GM21576 (cell line): ENCODE data around the gene KIAA0825.

Experiments
- ATAC-seq: cut with Tn5 transposase; IDR thresholded peaks from one replicate; pipeline ENCODE4 v1.9.1; 2021; ENCODE audit warnings: mild to moderate bottlenecking, moderate library complexity; ENCODE audit not compliant: unreplicated experiment

Gene KIAA0825

DNA sequence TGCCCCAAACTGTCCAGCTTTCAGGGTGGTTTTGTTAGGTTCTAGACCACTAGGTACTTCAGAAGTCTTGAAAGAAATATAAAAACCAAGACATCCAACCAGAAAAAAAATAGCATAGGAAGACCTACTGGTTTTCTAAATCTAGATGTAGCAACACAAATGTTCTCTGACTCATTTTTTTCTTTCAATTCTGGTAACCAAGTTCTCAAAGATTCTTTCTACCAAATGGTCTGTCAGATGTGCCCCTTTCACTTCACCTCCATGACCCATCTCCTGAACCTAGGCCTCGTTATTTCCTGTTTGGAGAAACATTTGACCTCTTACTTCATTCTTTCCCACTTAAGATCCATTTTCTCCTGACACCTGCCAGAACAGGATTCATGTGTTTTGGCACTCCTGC lies 355.3 kb downstream of the KIAA0825 start:
- ATAC-seq = no peak

DNA sequence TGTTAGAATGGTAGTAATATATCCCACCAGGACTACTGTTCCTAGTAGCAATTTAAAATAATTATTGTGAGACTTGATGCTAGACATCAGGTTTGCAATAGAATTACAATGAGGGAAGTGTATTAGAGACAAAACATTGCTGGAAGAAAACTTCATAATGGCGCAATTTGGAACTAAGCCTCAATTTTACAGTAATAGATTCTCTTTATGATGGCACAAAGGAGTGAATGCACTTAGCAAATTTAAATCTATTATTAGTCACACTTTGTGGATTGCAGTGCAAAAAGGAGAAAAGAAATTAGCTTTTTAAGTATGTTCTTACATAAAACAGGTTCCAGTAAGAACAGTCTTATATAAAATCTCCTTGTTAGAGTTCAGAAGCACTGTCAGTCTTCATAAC lies 358.3 kb downstream of the KIAA0825 start:
- no peak for ATAC-seq

DNA sequence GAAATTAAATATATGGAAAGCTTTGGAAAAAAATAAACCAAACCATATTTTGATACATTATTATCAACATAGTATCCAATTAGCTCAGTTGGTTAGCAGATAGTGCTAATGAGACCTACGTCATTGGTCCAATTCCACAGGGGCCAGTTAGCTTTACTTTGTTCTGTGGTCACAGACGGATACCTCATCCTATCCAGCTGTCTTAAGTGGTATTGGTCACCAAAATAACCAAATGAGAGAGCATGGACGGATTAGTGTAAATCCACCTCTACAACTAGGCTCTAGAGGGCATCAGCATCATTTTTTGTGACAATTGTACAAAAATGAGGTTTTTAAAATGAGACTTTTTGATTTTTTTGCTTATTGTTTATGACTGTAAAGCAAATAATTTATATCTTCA lies 364.2 kb downstream of the KIAA0825 start:
- ATAC-seq = no peak

DNA sequence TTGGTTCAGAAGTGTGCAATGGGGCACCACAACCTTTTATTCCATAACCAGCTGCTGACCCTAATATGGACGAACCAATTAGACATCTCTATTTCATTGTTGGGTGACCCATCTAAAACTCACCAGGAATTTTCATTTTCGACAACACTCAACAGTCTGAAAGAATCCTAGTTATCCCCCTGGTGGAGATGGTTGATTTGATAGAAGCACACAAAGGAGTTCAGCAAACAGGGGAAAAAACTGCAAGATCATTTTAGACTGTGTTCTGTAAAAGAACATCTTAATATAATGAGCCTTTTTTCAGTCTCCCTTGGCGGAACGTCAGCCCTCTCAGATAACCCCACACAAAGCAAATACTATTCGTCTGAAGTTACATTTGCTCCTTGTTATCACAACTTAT lies 367.4 kb downstream of the KIAA0825 start:
- no peak for ATAC-seq

DNA sequence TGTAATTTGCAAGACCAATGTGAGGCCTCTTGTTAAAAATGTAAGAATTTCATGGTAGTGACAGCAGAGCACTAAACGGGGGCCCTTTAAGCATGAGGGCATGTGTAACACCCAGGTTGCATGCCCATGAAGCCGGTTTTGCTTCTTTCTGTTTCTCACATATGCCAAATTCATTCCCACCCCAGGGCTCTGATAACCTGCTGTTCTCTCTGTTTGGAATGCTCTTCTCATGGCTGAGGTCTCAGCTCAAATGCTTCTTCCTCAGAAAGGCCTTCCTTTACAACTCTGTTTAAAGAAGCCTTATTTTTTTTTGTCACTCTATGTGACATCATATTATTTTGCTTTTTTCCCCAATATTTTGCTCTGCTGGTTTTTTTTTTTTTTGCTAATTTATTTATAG lies 369.0 kb downstream of the KIAA0825 start:
- no peak for ATAC-seq

DNA sequence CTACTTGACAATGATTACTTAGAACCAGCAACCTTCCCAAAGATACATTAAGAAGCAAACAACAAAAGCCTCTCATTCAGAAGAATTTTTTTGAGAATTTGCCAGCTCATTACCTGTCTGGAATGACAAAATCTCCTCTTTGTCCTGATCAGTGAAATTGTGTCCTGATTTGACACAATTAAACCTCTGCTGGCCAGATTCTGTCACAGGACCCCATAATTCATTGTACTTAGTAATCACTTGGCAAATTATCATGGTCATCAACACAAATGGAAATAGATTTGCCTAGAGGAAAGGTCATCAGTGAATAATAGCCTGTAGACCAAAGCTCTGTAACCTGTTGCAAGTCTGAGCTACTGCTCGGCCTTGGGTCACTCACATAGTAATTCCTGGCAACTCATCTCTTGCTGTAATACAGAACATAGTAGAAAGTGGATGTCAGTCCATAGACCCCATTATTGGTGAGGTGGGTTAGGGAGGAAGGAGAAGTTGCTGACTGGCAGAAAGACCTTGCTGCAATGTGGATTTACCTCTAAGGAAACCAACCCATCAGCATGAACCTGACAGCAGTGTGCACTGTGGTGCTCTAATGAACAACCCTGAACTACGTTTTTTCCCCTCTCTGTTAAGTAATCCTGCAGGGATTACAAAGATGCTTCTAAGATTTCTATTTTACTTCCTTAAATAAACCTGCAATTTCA lies 370.1 kb downstream of the KIAA0825 start:
- no peak for ATAC-seq

DNA sequence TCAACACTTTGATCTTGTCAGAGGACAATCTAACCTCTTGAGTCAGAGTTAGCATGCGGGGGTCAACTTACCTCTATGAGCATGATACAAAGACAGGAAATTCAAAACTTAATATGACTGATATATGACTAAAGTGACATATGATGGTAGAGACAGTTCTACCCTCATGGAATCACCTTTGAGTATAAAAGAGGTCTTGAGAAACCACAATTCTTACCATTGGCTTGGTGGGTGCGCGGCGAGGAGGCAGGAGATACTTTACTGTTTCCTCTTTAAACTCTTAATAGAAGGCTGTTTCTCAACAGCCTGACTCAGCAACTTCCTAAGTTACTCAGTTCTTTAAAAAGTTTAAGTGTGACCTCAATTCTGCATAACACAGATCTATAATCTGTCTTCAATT lies 372.8 kb downstream of the KIAA0825 start:
- ATAC-seq = no peak

DNA sequence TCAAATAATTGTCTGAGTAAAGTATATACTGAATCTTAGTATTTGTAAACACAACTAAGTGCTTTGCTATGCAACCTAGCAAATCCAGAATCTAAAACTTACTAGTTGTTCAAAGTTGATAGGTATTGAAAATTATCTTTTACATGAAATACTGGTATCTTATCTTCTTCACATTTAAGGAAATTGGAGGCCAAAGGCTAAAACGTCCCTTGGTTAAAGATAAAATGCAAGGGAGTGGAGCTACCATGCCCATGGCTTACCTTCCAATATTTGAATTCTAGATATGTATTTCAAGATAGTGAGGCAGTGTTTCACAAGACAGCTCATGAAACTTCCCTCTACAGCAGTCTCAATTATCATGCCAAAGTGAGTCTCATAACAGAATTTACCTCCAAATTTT lies 373.5 kb downstream of the KIAA0825 start:
- ATAC-seq = no peak

DNA sequence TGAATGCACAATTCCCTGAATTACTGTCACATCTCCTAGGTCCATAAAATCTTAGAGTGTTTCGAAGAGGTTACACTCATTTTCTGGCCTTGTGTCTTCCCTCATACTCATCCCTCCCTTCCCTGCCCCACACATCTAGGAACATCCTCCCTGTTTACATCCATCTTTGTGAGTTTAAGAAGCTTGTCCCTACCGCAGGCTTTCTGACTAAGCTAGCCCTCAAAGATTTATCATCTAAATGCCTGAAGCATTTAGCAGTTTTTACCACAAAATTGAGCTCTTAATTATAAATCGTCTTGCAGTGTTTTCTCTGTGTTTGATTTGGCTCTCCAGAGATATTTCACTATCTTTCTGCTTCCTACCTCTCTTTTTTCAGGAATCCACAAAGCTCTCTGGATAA lies 374.8 kb downstream of the KIAA0825 start:
- ATAC-seq = no peak

DNA sequence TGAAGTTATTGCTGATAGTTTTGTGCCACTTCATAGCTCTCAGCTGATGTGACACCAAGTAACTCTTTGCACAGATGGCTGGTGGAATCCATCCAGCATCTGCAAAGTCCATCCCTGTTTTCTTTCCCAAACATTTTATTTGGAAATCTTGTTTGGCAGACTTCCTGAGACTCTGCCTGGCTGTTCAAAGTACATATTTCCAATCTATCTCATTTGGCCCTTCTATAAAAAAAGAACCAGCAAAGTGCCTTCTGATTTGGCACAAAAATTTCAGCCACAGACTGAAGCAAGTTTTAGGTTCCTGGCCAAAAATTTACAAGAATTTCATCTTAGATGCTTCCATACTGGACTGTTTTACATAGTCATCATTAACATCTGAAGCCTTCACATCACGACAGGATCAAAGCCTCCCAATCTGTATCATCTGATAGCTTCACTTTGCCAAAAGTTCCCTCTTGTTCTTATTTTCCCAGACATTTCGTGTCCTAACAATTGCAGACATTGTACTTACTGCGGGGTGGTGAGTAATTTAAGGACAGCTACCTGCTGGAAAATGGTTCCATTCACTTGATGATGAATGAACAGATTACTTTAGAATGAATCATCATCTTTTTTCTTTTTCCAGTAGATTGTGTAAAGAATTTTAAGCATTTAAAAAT lies 377.3 kb downstream of the KIAA0825 start:
- no peak for ATAC-seq

DNA sequence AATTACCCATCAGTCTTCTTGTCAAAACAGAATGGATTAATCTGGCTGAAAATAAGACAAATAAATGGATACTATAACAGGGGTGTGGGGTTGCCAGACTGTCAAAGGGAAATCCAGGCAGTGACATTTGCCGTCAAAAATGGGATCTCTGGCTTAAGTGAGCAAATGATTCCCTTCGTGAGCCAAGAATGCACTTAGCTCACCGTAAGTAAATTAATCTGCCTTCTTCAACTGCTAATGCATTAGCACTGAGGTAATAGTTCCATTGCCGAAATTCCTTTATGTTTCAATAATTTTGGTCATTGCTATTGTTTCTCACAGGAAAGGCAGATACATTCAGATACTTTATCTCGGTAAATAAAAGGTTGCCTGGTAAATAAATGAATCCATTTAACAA lies 377.8 kb downstream of the KIAA0825 start:
- ATAC-seq = no peak

DNA sequence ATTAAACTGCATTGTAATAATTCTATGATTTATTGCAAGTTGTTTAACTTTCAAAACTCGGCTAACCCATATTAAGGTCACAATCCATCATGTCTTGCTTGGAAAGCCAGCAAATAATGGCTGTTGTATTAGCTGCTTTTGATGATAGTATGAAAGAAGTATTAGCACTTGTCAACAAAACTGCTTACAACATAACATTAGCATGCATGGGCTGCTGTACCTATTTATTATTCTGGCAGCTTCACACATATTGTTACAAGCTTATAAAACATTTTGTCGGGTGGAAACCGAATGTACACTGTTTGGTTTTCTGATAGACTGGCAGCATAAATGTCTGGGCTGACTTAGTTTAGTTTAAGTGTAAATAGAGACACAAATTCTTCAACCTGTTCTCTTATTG lies 378.3 kb downstream of the KIAA0825 start:
- no peak for ATAC-seq

DNA sequence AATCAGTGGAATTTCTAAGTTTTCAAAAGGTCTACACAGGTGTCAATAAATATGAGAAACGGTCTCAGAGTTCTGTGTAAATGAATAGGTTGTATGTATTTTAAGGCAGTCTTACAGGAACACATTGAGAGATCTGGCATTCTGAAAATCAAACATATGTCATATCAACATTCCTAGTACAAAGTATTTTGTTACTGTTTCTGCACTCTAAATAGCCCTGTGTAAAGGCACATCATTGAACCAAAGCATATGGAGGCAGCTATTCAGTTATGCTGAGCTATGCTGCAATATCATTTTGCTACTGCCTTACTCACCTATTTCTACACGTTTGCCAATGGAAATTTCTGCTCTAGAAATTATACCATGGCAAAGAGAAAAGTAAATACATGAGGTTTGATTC lies 379.1 kb downstream of the KIAA0825 start:
- no peak for ATAC-seq

DNA sequence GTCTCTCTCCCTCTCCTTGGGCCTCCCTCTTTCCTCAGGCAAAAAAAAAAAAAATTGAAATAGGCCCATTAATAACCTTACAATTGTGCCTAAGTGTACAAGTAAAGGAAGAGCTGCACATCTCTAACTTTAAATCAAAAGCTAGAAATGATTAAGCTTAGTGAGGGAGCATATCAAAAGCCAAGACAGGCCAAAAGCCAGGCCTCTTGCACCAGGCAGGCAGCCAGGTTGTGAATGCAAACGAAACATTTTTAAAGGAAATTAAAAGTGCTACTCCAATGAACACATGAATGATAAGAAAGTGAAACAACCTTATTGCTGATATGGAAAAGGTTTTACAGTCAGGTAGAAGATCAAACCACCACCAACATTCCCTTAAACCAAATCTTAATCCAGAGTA lies 383.4 kb downstream of the KIAA0825 start:
- no peak for ATAC-seq

DNA sequence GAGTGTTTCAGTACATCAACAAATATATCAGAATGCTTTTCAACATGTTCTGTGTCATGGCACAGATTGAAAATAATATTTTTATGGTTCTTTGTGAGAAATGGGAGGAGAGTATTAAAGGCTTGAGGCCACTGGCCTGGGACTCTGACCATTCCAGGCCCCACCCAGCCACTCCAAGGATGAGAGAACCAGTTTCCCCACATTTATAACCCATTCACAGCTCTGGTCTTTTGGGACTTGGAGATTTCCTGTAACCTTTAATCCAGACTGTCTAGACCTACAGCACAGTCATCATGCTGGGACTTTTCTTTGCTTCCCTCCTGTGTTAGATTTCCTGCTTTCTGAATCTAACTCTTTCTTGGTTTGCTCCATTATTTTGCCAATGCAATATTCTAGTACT lies 389.6 kb downstream of the KIAA0825 start:
- no peak for ATAC-seq

DNA sequence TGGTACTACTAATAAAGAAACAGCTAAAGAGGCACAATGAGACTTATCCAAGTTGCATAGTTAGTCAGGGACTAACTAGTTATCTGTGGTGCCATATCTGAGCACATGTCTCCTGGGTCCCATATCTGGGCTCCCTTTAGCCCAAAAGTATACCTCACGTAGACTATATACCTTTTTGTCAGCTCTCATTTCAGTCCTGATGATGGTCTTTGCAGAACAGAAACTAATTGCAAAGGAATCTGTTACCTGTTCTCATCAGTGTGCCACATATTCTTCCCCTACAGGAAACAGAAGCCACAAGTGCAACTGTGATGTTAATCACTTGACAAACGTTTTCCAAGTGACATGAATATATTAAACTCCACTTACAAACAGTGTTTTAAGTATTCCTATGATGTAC lies 395.2 kb downstream of the KIAA0825 start:
- no peak for ATAC-seq

DNA sequence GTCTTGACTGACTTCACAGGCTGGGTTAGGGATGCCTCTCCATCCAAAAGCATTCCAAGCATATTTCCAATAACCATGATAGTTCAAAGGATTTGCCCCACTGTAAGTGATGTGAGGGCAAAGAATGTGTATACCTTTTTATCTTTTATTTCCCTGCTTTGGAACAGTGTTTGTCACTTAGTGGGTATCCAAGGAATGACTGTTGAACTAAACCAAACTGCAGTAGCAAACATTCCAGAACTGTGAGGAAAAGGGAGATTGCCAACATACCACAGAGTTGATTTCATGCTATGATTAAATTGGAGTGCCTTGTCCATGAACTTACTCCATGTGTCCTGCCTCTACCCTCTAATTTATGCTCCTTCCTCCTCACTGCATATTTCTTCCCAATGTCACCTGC lies 400.0 kb downstream of the KIAA0825 start:
- ATAC-seq = no peak

DNA sequence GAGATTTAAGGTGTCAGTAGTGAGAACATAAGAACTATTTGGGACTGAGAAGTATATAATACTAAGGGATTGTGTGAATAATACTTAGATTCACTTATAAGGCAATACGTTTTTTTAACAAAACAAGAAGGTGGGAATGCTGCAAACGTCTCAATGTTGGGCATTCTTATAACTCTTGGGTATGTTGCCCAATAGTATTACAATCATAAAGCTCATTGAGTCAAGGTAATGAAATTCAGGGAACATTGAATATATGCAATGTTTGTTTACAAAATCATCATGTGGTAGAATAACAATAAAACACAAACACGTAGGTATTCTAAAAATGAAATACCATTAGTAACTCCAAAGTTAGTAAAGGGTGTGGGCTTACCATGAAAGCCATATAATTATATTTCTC lies 400.7 kb downstream of the KIAA0825 start:
- ATAC-seq = no peak

DNA sequence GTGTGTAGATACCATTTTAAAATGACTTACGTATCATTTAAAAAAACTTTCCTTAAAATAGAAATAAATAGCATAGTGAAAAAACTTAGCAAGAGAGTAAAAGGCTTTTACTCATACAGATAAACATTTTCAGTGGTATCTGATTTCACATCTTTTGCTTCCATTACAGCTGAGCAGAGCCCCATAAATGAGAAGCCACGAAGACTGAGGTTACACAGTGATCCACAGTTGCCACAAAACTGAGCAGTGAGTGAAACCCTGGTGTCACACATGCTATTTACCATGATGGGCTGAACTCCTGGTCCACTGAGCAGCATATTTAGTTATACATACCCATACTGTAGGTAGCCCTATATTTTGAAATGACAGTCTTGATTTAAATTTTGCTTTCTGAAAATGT lies 401.2 kb downstream of the KIAA0825 start:
- ATAC-seq = no peak

DNA sequence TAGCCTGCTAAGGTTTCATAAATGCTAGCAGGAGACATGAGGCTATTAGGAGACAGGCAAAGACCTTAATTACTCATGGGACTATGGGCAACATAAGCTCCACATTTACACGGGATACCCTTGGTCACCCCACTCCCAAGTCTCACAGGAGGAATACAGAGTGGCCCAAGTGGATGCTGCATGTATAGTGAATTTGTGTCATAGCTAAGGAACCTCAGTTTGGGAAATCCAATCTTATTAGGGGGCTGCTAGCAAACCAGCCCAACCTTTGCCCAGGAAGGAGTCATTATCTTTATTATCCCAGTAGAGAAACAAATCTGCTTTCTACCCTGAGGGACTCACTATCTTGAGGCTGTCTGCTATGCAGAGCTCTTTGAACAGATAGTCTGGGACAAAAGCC lies 405.9 kb downstream of the KIAA0825 start:
- no peak for ATAC-seq

DNA sequence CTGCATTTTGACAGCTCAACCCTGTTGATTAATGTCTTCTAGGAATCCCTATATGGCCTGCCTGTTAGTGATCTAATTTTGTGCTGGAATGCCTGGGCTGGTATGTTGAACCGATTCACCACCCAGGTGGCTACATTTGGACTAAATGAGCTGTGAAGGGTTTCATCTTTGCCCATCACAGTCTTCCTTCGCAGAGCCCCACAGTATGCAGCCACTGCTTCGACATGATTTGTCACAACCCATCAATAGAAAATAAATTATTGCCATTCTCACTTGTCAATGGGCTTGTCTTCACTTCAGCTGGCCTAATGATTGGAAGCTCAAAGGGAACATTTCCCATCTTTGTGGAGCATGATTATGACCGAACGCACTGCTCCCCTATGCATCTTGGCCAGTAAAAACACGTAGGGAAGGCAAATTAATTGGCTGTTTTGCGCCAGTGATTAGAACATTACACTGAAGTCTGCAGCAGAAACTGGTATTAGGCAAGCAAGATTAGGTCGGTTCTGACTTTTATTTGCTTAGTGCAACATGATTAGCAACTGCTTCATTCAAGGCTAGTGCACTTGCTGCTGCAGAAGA lies 408.5 kb downstream of the KIAA0825 start:
- no peak for ATAC-seq

DNA sequence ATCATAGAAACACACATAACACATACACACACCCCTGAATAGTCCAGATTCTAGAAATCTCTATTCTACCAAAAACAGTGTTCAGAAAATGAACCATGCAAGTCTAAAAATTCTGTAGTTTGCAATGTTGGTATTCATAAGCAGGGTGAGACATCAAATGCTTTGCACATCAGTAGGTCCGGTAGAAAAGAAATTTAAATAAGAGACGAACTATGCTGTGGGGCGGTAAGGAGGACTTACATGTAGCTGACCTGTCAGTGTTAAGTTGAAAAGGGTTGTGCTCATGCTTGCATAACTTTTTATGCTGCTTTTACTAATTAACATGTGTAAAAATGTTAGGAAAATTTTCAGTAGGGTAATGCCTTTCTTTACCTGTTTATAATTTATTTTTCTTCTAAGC lies 409.1 kb downstream of the KIAA0825 start:
- ATAC-seq = no peak

DNA sequence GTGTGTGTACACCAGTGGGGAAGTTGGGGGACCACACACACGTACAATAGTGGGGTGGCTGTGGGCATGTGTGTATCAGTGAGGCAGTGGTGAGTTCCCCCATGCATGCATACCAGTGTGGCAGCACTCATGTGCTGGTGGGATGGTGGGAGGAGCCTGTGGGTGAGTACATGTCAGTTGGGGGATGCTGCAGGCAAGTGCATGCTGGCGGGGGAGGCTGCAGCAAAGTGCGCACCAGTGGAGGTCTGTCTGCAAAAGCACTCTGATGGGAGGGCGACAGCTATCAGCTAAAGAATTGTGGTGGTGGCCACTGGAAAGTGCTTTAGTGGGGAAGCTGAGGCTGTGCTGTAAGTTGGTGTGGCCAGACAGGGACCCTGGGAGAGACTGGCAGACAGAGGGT lies 418.8 kb downstream of the KIAA0825 start:
- no peak for ATAC-seq
